Psoas muscle (tissue), 8 donors: Measurements from ENCODE around the gene PLAAT1. TPM values are rescaled to one million over a fixed set of nuclear protein-coding genes. Genes with fewer than 3 reads are reported as not detected.
A peak's percentile ranks its signal among the peaks of the same experiment; 100 is the strongest.

Experiments
- ATAC-seq, 4 donors: fragments of 200-7000 bp; cut with Tn5 transposase; one replicate each; pipeline ENCODE4 v1.9.1; 2020; ENCODE audit warnings: moderate library complexity in 3 of 4, mild to moderate bottlenecking in 2 of 4
- DNase-seq, 2 donors: peaks; one replicate each; pipeline ENCODE4 v3.0.0-alpha.2; 2020
- H3K27ac ChIP-seq: fragments of 200-600 bp; one replicate; pipeline ENCODE4 v1.8.0; 2022
- H3K27me3 ChIP-seq, 3 donors: fragments of 200-600 bp in 1 of 3; one replicate each; pipeline versions ENCODE4 v1.6.1 to v1.8.0; 2013 to 2022; ENCODE audit warnings: low read length in 2 of 3, mild to moderate bottlenecking in 2 of 3, moderate library complexity in 1 of 3; ENCODE audit not compliant: insufficient read depth in 3 of 3
- H3K36me3 ChIP-seq, 2 donors: fragments of 200-600 bp in 1 of 2; one replicate each; pipeline versions ENCODE4 v1.6.1 to v1.8.0; 2013 to 2022; ENCODE audit warnings: low read depth in 1 of 2, mild to moderate bottlenecking in 1 of 2, moderate library complexity in 1 of 2; ENCODE audit not compliant: insufficient read depth in 1 of 2
- H3K4me1 ChIP-seq: fragments of 200-600 bp; one replicate; pipeline ENCODE4 v1.8.0; 2022
- H3K4me3 ChIP-seq: fragments of 200-600 bp; one replicate; pipeline ENCODE4 v1.8.0; 2022; ENCODE audit warnings: mild to moderate bottlenecking
- H3K9me3 ChIP-seq: fragments of 200-600 bp; one replicate; pipeline ENCODE4 v1.8.0; 2022
- CTCF ChIP-seq: fragments of 200-600 bp; IDR thresholded peaks from one replicate; pipeline ENCODE4 v1.8.0; 2022; ENCODE audit warnings: antibody characterized with exemption
- WGBS, 3 donors: extraction: QIAGEN DNeasy Blood & Tissue Kit; methylation state at CpG; one replicate each; pipeline versions ENCODE4 v1.1.6 to v1.1.7; 2013; 5-methylcytosine and 5-hydroxymethylcytosine counted together
- intact Hi-C, 2 donors: fragments of 100-400 bp; cut with DNase I; formaldehyde crosslinking; loops; one replicate each; pipeline versions ENCODE4 v1.11.0 to v1.14.2; 2022
- polyA plus RNA-seq, 3 donors: library from polyadenylated mRNA; stranded (reverse); fragments of 200-250 nt; gene quantifications; one replicate each; pipeline ENCODE4 v1.2.3, GENCODE V29; 2013
- total RNA-seq, 4 donors: library from RNA; stranded (reverse); fragmentation: NEBNext Ultra II Directional in 2 of 4; extraction: Animal tissue kit (Norgen Biotek cat#: 25700) in 2 of 4; gene quantifications; one replicate each; pipeline versions ENCODE4 v1.2.1 to v1.2.4, GENCODE V29; 2021 to 2023
- donor health status: healthy with polysubstance abuse.
- donor health status: DM: no; HTN: no; CAD: no; lungs with moderate emphysema.
- donor health status: Bipolar disorder and iron deficiency.
- donor health status: healthy.
- donor health status: DM: yes; HTN: yes; CAD: no.
- donor health status: DM: no; HTN: no; CAD: no.
- donor health status: DM: no; HTN: no; CAD: no.
- donor health status: DM: yes; HTN: yes; CAD: no.

Gene PLAAT1
- total and polyA plus RNA-seq, 7 donors: 10.8 to 26.2 (median 21.4) TPM

- ATAC-seq (peak in 1 of 4 donors; percentile 43), DNase-seq (no peak)
- Histone ChIP-seq H3K27ac (no peak overlapping the region), H3K4me3 (no peak overlapping the region), H3K4me1 (no peaks in the 10 kb centered on the region), H3K36me3 (no peaks in the 10 kb centered on the region), H3K9me3 (no peaks in the 10 kb centered on the region), H3K27me3 (no peaks in the 10 kb centered on the region)
- WGBS, 3 donors: 38 to 65% (median 50%) methylated on average over 6 of the region's 6 CpGs
- intact Hi-C loops: no loop called here
- no peak for TF ChIP-seq CTCF
Measured at GRCh38 chr3:193231201-193231600, 9.8 kb upstream of the PLAAT1 start.

GRCh38 chr3:193236599-193236998, 4.4 kb upstream of the PLAAT1 start:
- TF ChIP-seq CTCF: no peak
- Histone ChIP-seq H3K4me1 (peaks cover 8% of the 10 kb centered on the region), H3K27me3 (no peaks in the 10 kb centered on the region), H3K9me3 (no peaks in the 10 kb centered on the region), H3K36me3 (no peaks in the 10 kb centered on the region), H3K4me3 (no peak overlapping the region), H3K27ac (no peak overlapping the region)
- ATAC-seq (no peak), DNase-seq (no peak)
- 77 to 83% (median 80%) methylated on average over 4 of the region's 4 CpGs for WGBS, 3 donors
- intact Hi-C loops: no loop called here

- Histone ChIP-seq H3K4me3 (no peak overlapping the region), H3K36me3 (no peaks in the 10 kb centered on the region), H3K9me3 (no peaks in the 10 kb centered on the region), H3K27ac (no peak overlapping the region), H3K27me3 (no peaks in the 10 kb centered on the region), H3K4me1 (peaks cover 8% of the 10 kb centered on the region)
- TF ChIP-seq CTCF: no peak
- 80 to 82% (median 80%) methylated on average over 5 of the region's 5 CpGs for WGBS, 3 donors
- DNase-seq: no peak
- intact Hi-C loops: no loop called here
- no peak for ATAC-seq
Measured at GRCh38 chr3:193237030-193237429, 4.0 kb upstream of the PLAAT1 start.

- H3K9me3 ChIP-seq: no peaks in the 10 kb centered on the region
- WGBS, 3 donors: 0% methylated on average over 9 of the region's 9 CpGs
- peaks cover 22% of the 10 kb centered on the region for H3K4me1 ChIP-seq
- intact Hi-C loops: loop anchor here in 1 of 2 donors (5.0 to 10.0 kb wide), 2 partner anchors 108 to 354 kb away; partner anchors contain the start of gene OPA1
- peak overlapping the region; percentile 70 for H3K4me3 ChIP-seq
- H3K27me3 ChIP-seq: no peaks in the 10 kb centered on the region
- DNase-seq: peak; percentile 25 to 57
- no peaks in the 10 kb centered on the region for H3K36me3 ChIP-seq
- ATAC-seq: peak; percentile 63 to 80 (median 76)
- TF ChIP-seq CTCF: no peak
- H3K27ac ChIP-seq: peak overlapping the region; percentile 93
Measured at GRCh38 chr3:193240436-193240849, 579 bp upstream of the PLAAT1 start.

GRCh38 chr3:193241716-193242115, 694 bp downstream of the PLAAT1 start:
- H3K4me3 ChIP-seq: peak overlapping the region; percentile 70
- no peaks in the 10 kb centered on the region for H3K27me3 ChIP-seq
- no peak for DNase-seq
- H3K27ac ChIP-seq: peak overlapping the region; percentile 93
- H3K36me3 ChIP-seq: no peaks in the 10 kb centered on the region
- peaks cover 22% of the 10 kb centered on the region for H3K4me1 ChIP-seq
- ATAC-seq: peak in 1 of 4 donors; percentile 23
- intact Hi-C loops: loop anchor here in 1 of 2 donors (5.0 to 10.0 kb wide), 2 partner anchors 109 to 353 kb away; partner anchors contain the start of gene OPA1
- no peaks in the 10 kb centered on the region for H3K9me3 ChIP-seq
- 34 to 58% (median 41%) methylated on average over 11 of the region's 11 CpGs for WGBS, 3 donors
- no peak for TF ChIP-seq CTCF
